NCI-H1417 treated with DMSO at 0.1 percent for 48 hours (cell line): ENCODE results near the gene PPP2R5A.
"Not testable (repeated sequence)": the region's sequence is repeated elsewhere in the genome, so short reads cannot be mapped to it uniquely, and the experiment has no call there.

ENCODE experiments used
- DNase-seq: peaks from one replicate; lab custom pipeline; 2025; lab: John Stamatoyannopoulos, UW

Gene PPP2R5A

DNA sequence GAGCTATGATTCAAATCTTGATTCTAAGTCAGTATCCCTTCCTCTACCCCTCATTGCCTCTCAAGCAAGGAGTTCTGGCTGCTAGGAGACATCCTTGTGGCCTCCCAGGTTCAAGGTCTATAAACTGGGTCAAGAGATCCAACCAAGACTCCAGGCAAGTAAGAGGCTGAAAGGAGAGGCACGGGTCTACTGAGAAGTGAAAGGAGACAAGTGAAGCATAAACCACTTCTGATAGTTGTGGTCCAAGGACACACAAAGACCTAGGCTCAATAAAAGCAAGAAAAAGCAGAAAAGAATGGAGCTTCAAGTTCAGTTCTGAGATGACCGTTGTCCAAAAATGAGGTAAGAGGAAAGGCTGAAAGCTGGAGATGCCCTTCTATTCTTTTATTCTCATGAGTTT lies 17.8 kb upstream of the PPP2R5A start:
- DNase-seq = no peak

DNA sequence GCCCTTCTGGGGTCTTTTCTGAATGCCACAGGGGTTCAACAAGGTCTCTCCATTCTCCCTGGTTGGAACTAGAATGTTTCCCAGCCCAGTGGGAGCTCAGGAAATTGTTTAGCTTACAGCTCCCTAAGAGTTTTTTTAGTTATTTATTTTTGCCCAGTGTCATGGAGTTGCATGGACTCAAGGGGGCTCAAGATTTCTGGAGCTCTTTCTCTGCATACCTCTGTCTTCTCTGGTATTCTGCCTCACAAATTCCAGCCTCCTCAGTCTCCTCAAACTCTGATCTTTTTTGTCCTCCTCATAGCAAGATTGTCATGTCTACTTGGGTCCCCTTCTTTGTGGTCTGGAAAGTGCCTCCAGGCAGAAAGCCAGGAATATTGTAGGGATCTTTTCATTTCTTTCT lies 15.9 kb upstream of the PPP2R5A start:
- no peak for DNase-seq

- no peak for DNase-seq
Measured at GRCh38 chr1:212270564-212270963, 14.6 kb upstream of the PPP2R5A start.

DNA sequence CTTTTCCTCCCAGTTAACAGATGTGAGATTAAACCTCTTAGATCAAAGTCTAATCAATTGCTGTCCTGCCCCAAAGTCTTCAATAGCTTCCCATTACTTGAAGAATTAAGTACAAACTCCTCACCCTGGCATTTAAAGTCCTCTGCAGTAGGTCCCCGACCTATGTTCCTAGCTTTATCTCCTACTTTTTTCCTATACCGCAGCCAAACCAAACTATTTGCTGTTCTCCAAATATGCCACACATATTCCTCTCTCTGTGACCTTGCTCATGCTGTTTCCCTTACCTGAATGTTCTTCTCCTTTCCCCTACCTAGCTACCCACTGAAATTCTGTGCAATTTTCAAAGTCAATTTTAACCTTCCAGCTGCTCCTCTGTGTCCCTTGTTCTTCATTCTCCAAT lies 14.0 kb upstream of the PPP2R5A start:
- no peak for DNase-seq

DNA sequence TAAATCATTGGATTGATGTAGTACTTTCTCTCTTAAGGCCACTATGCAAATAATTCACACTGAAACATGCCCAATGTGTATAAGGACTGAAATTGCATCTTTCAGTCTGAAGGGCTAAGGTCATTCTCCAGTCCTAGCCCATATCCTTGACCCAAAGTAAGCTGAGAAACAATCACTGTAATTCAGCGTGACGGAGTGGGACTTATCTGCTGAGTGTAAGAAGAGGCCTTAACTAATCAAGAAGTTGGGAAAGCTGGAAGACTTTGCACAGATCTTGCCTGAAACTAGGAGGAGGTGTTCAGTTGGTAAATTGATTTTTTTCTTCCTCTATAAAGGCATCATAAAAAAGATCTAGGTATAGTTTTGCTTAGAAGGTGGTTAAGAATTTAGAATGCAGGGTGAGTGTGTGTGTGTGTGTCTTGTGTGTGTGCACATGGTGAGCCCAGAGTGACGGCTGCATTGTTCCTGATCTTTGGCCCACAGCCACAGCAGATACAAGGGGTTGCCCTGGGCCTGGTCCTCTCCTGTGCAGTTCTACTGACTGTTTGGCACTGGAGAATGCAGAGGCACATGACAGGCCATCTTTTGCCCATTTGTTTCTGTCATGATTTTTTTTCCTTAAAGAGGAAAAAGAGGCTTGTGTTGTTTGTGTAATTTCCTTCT lies 13.3 kb upstream of the PPP2R5A start:
- no peak for DNase-seq

DNA sequence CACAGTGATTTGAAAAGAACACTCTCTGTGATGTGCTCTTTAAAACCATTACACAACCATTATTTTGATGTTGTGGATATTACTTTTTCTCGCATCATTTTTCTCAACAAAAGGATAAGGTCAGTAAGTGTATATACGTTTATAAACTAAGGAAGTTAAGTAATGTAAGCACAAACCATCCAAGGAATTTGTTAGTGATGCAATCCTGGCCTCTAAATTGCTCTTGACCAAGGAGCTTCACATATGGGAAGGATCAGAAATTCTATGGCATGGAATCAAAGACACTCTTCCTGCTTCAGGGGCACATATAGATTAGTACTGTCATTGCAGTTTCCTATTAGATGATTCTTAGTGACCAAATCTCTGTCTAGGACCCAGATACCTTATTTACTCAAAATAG lies 3.6 kb upstream of the PPP2R5A start:
- no peak for DNase-seq

- DNase-seq = no peak
Measured at GRCh38 chr1:212283741-212284140, 1.5 kb upstream of the PPP2R5A start.

- DNase-seq = no peak
Measured at GRCh38 chr1:212284332-212284743, 872 bp upstream of the PPP2R5A start.

- no peak for DNase-seq
Measured at GRCh38 chr1:212285685-212286555, 710 bp downstream of the PPP2R5A start.

- DNase-seq = no peak
Measured at GRCh38 chr1:212286556-212287131, 1.4 kb downstream of the PPP2R5A start.

DNA sequence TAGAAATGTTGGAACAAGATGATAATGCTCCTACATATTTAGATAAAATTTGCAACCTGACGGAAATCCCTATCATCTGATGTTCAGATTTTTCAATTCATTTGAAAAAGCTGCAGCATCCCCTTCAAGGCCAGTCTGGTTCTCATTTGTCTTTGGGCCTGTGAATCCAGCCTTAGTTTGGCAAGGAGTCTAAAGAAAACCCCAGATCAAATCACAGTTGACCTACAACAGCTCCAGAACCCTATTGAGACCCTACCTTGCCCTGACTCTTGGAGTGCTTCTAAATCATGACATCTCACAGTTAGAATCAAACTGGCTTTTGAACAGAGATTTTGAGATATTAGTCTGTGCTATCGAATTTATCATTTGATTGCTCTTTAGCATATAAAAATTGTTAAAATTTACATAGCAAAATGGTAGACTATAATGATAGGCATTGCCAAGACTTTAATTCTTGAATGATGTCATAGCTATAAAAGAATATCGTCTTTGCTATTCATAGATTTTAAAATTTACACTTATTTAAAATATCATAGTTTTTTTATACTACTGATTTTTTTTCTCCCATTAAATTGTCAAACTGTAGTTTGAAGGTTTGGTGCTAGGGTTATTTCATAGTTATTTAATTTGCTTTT lies 2.2 kb downstream of the PPP2R5A start:
- DNase-seq = no peak

DNA sequence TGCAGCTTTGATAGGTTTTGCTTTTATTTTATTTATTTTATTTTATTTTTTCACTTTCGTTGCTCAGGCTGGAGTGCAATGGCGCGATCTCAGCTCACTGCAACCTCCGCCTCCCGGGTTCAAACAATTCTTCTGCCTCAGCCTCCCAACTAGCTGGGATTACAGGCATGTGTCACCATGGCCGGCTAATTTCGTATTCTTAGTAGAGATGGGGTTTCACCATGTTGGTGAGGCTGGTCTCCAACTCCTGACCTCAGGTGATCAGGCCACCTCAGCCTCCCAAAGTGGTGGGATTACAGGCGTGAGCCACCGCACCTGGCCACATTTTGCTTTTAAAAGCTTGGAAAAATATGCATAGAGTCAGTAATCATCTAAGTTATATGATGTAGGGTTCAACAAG lies 2.8 kb downstream of the PPP2R5A start:
- not testable (repeated sequence) for DNase-seq

DNA sequence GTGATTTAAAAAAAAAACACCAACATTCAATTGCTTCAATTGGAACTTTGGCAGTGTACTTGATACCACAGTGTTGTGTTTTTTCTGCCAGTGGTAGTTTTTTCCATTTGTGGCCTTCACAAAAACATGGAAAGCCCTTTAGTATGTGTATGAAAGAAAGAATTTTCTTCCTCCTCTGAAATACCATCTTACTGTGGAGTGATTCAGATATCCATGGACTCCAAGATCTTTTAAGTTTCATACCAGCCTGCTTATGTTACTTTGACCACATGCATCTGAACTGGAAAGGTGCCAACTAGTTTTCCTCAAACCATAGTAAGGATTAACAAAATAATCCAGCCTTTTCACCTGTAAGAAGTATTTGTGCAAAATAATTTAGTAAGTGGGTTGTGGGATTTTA lies 3.4 kb downstream of the PPP2R5A start:
- DNase-seq = no peak

- DNase-seq = no peak
Measured at GRCh38 chr1:212289262-212290077, 4.3 kb downstream of the PPP2R5A start.

DNA sequence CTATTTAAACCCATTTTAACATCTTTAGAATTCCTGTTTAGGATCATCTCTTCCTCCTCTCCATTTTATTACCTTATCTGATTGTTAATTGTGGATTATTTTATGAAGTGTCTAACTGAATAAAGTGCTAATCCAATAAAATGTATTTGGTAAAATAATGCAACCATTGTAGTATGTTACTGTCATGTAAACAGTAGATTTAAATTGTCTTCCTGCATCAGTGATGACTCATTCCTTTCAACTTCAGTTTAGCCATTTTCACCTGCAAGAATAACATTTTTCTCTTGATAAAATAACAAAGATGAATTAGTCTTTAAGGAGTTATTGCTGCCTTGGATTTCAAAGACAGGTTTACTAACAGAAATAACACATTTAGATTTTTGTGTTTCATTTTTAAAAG lies 5.4 kb downstream of the PPP2R5A start:
- DNase-seq = no peak

DNA sequence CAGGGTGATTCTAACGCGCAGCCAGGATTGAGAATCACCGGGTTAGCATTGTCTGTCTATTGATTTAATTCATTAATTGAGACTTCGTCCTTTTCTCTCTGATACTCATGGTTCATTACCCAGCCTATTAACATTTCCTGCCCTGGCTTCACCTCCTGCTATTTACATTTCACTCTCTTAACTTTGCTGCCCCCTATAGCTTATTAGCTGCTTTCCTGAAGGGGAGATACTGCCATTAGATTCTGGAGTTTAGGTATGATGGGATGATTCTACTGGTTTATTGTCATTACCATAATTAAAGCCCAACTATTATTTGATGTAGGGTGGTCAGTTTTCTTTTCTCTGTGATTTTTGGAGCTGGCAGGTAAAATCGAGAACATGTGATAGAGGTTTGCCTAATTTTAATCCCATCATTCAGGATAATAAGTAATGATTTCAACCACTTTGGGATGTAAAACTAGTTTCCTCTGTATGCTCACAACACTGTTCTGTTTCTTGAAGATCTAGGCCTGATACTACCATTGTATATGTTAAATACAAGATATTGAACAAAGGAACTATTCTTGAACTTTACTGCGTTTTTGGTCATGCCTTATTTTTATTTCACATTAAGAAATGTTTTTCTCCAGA lies 6.4 kb downstream of the PPP2R5A start:
- DNase-seq = peak; percentile 71

- DNase-seq = no peak
Measured at GRCh38 chr1:212292250-212293105, 7.3 kb downstream of the PPP2R5A start.

DNA sequence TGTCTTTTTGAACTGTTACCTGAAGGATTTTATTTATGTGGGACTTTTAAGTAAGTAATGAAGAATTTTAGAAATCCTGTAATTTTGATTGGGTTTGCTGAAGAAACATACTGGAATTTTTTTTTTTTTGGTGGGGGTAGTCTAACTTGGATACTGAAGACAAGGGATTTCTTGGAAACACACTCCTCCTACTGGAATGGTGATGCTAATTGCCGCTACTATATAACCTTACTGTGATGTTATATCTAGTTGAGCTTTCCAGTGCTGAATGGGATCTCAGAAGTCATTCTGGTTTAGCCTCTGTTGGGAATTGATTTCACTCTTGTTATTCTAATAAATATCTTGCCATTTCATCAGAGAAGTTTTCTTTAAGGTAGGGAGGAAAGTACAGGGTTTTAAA lies 8.4 kb downstream of the PPP2R5A start:
- DNase-seq = no peak

DNA sequence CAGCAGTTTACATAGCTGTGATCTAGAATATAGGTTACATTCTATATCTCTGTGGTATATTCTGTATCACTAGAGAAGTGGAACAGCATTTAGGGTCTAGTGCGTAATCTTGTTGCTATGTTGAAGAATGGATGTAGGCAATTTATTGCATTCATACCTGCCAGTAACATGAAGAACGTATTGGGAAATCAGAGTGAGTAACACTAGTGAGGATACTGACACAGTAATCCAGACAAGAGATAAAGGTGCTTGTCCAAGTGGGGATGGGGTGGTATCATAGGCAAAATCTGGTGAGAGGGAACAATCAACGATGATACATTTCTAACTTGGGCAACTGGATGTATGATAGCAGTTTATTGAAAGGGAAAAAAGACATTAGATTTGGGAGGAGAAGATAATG lies 9.8 kb downstream of the PPP2R5A start:
- DNase-seq = no peak

- DNase-seq = no peak
Measured at GRCh38 chr1:212295579-212295978, 10.4 kb downstream of the PPP2R5A start.
